H1 (cell line): ENCODE data around the gene MSI2. TPM values are rescaled to one million over a fixed set of nuclear protein-coding genes. Genes with fewer than 3 reads are reported as not detected.

Source experiments
- CTCF ChIA-PET: fragments of 300-600 bp; sonication (Branson Sonifier 250); formaldehyde crosslinking; loops from one replicate; lab custom pipeline; 2021; ENCODE audit not compliant: partially characterized antibody; lab: Charles Lee
- POLR2A ChIA-PET: fragments of 300-600 bp; sonication (Branson Sonifier 250); formaldehyde crosslinking; loops from one replicate; lab custom pipeline; 2021; ENCODE audit warnings: inconsistent platforms; ENCODE audit not compliant: partially characterized antibody; lab: Charles Lee
- DNase-seq, 2 experiments: peaks; one replicate each; pipeline versions ENCODE4 v3.0.0 to v3.0.0-alpha.2; 2010 to 2022; ENCODE audit warnings: low spot score in 2 of 2, low read depth in 1 of 2, mixed read lengths in 1 of 2
- FAIRE-seq: peaks from 2 replicates; lab custom pipeline; 2011; peaks lifted over from hg19 to GRCh38; lab: Jason Lieb, UNC
- H2AFZ ChIP-seq: 2 replicates; pipeline ENCODE4 v1.8.1; 2012; ENCODE audit warnings: low read length, inconsistent platforms
- H2AK5ac ChIP-seq: 2 replicates; pipeline ENCODE4 v1.6.1; 2013; ENCODE audit warnings: low read depth, low read length
- H2BK120ac ChIP-seq: replicated peaks from 2 replicates; pipeline ENCODE3; 2013; ENCODE audit warnings: low read depth, low read length, inconsistent platforms
- H2BK12ac ChIP-seq: 2 replicates; pipeline ENCODE4 v1.6.1; 2013; ENCODE audit warnings: low read depth, low read length
- H2BK15ac ChIP-seq: 2 replicates; pipeline ENCODE4 v1.6.1; 2013; ENCODE audit warnings: low read length
- H2BK20ac ChIP-seq: 2 replicates; pipeline ENCODE4 v1.6.1; 2013; ENCODE audit warnings: low read length
- H2BK5ac ChIP-seq: 2 replicates; pipeline ENCODE4 v1.6.1; 2013; ENCODE audit warnings: low read depth, low read length
- H3K14ac ChIP-seq: 2 replicates; pipeline ENCODE4 v1.6.1; 2013; ENCODE audit warnings: inconsistent platforms; ENCODE audit not compliant: insufficient read length
- H3K18ac ChIP-seq: 2 replicates; pipeline ENCODE4 v1.6.1; 2013; ENCODE audit warnings: low read length; ENCODE audit errors: extremely low read depth
- H3K23ac ChIP-seq: 2 replicates; pipeline ENCODE4 v1.6.1; 2013; ENCODE audit warnings: inconsistent platforms; ENCODE audit not compliant: insufficient read length
- H3K23me2 ChIP-seq: 2 replicates; pipeline ENCODE4 v1.6.1; 2013; ENCODE audit warnings: low read depth, low read length
- H3K27ac ChIP-seq: 2 replicates; pipeline ENCODE4 v1.6.1; 2011; ENCODE audit warnings: low read depth, low read length, inconsistent platforms
- H3K27me3 ChIP-seq, 4 experiments: replicated peaks in 1 of 4; 1 replicate in 1 of 4; 2 replicates in 3 of 4; pipeline versions ENCODE4 v1.6.1 to v1.8.1; 2011 to 2013; ENCODE audit warnings: low read length in 3 of 4, mild to moderate bottlenecking in 3 of 4, inconsistent platforms in 2 of 4, mixed read lengths in 2 of 4, moderate library complexity in 1 of 4; ENCODE audit not compliant: control insufficient read depth in 3 of 4, insufficient read depth in 3 of 4; ENCODE audit errors: extremely low read depth in 1 of 4
- H3K36me3 ChIP-seq, 4 experiments: 2 replicates each; pipeline versions ENCODE4 v1.6.1 to v1.8.1; 2011 to 2013; ENCODE audit warnings: mild to moderate bottlenecking in 4 of 4, low read length in 3 of 4, moderate library complexity in 2 of 4, control low read depth in 1 of 4, inconsistent platforms in 1 of 4; ENCODE audit not compliant: insufficient read depth in 4 of 4, control insufficient read depth in 2 of 4
- H3K4ac ChIP-seq: replicated peaks from 2 replicates; pipeline ENCODE3; 2013; ENCODE audit warnings: low read length, low read depth, mixed read lengths, inconsistent platforms; ENCODE audit not compliant: insufficient read length
- H3K4me1 ChIP-seq, 4 experiments: replicated peaks in 1 of 4; 1 replicate in 1 of 4; 2 replicates in 3 of 4; pipeline versions ENCODE4 v1.6.1 to v1.8.1; 2011 to 2013; ENCODE audit warnings: low read length in 3 of 4, inconsistent platforms in 2 of 4, mixed read lengths in 1 of 4; ENCODE audit not compliant: insufficient read depth in 4 of 4, control insufficient read depth in 3 of 4
- H3K4me2 ChIP-seq, 2 experiments: 2 replicates each; pipeline versions ENCODE4 v1.6.1 to v1.8.1; 2011 to 2013; ENCODE audit warnings: low read depth in 2 of 2, low read length in 2 of 2, control low read depth in 1 of 2, inconsistent platforms in 1 of 2, mild to moderate bottlenecking in 1 of 2; ENCODE audit not compliant: insufficient read depth in 1 of 2
- H3K4me3 ChIP-seq, 4 experiments: fragments of 200-600, 300-600 bp in 1 of 4; sonication (generic), shearing (Covaris generic), sonication (Bioruptor Twin) in 1 of 4; 2 replicates each; pipeline versions ENCODE4 v1.5.1 to v1.8.1; 2011 to 2016; ENCODE audit warnings: low read length in 4 of 4, low read depth in 3 of 4, control low read depth in 2 of 4, inconsistent platforms in 2 of 4, mild to moderate bottlenecking in 2 of 4, mixed read lengths in 1 of 4, moderate library complexity in 1 of 4; ENCODE audit not compliant: insufficient read depth in 2 of 4; ENCODE audit errors: extremely low read depth in 1 of 4
- H3K56ac ChIP-seq: replicated peaks from 2 replicates; pipeline ENCODE3; 2013; ENCODE audit warnings: low read depth, mild to moderate bottlenecking, mixed read lengths, low read length, inconsistent platforms; ENCODE audit not compliant: insufficient read length
- H3K79me1 ChIP-seq: 2 replicates; pipeline ENCODE4 v1.6.1; 2013; ENCODE audit warnings: low read depth, low read length, control low read depth
- H3K79me2 ChIP-seq, 2 experiments: 2 replicates each; pipeline versions ENCODE4 v1.6.1 to v1.8.1; 2012 to 2013; ENCODE audit warnings: low read length in 2 of 2, mild to moderate bottlenecking in 2 of 2, inconsistent platforms in 1 of 2; ENCODE audit not compliant: insufficient read depth in 2 of 2, control insufficient read depth in 1 of 2
- H3K9ac ChIP-seq, 4 experiments: replicated peaks in 1 of 4; 1 replicate in 1 of 4; 2 replicates in 3 of 4; pipeline versions ENCODE4 v1.6.1 to v1.8.1; 2011 to 2013; ENCODE audit warnings: low read depth in 3 of 4, low read length in 3 of 4, control low read depth in 2 of 4, mild to moderate bottlenecking in 2 of 4, moderate library complexity in 2 of 4, inconsistent platforms in 1 of 4; ENCODE audit errors: extremely low read depth in 1 of 4
- H3K9me3 ChIP-seq, 2 experiments: 2 replicates each; pipeline versions ENCODE4 v1.6.1 to v1.8.1; 2012 to 2013; ENCODE audit warnings: mild to moderate bottlenecking in 2 of 2, moderate library complexity in 2 of 2, control low read depth in 1 of 2, inconsistent platforms in 1 of 2, low read depth in 1 of 2, low read length in 1 of 2, mixed read lengths in 1 of 2; ENCODE audit not compliant: insufficient read depth in 2 of 2
- H4K20me1 ChIP-seq, 2 experiments: replicated peaks in 1 of 2; 2 replicates each; pipeline versions ENCODE3 to v1.8.1; 2011 to 2013; ENCODE audit warnings: inconsistent platforms in 2 of 2, low read length in 2 of 2, mild to moderate bottlenecking in 1 of 2; ENCODE audit not compliant: insufficient read depth in 2 of 2, control insufficient read depth in 1 of 2
- H4K5ac ChIP-seq: 2 replicates; pipeline ENCODE4 v1.6.1; 2013; ENCODE audit warnings: low read length, low read depth, mixed read lengths, inconsistent platforms; ENCODE audit not compliant: insufficient read length
- H4K8ac ChIP-seq: 2 replicates; pipeline ENCODE4 v1.8.0; 2013; ENCODE audit warnings: mild to moderate bottlenecking, moderate library complexity, low read length, inconsistent platforms; ENCODE audit not compliant: insufficient read depth; ENCODE audit errors: extremely low read depth
- H4K91ac ChIP-seq: replicated peaks from 2 replicates; pipeline ENCODE3; 2013; ENCODE audit warnings: low read length, mixed read lengths, inconsistent platforms; ENCODE audit not compliant: insufficient read length
- ASH2L ChIP-seq: fragments of 200-600, 300-600 bp; sonication (generic); IDR thresholded peaks from one replicate; pipeline ENCODE4 v1.7.1; 2017; ENCODE audit warnings: low read length
- BACH1 ChIP-seq: IDR thresholded peaks from 2 replicates; pipeline ENCODE4 v1.6.1; 2012; ENCODE audit warnings: low read length, improper control_type of control experiment
- CBX5 ChIP-seq: fragments of 300-800, 300-1000 bp; sonication (generic); IDR thresholded peaks from 2 replicates; pipeline ENCODE4 v1.7.1; 2016; ENCODE audit warnings: antibody characterized with exemption, low read length, low read depth
- CHD2 ChIP-seq: IDR thresholded peaks from 2 replicates; pipeline ENCODE4 v1.6.1; 2012; ENCODE audit warnings: low read length, improper control_type of control experiment
- JUN ChIP-seq: IDR thresholded peaks from 2 replicates; pipeline ENCODE4 v1.6.1; 2011; ENCODE audit warnings: low read depth, mild to moderate bottlenecking, improper control_type of control experiment, low read length
- MAFK ChIP-seq: IDR thresholded peaks from 2 replicates; pipeline ENCODE4 v1.6.1; 2012; ENCODE audit warnings: low read depth, mild to moderate bottlenecking, improper control_type of control experiment, low read length
- NANOG ChIP-seq: IDR thresholded peaks from 2 replicates; pipeline ENCODE4 v1.6.1; 2011; ENCODE audit warnings: low read length, low read depth, mild to moderate bottlenecking, inconsistent platforms; ENCODE audit not compliant: insufficient read depth, poor library complexity, severe bottlenecking
- PHF8 ChIP-seq: fragments of 200-600 bp; sonication (generic); conservative IDR thresholded peaks from 2 replicates; pipeline ENCODE4 v1.7.1; 2012; ENCODE audit warnings: low read depth, mild to moderate bottlenecking, inconsistent platforms, low read length, moderate library complexity
- RAD21 ChIP-seq, 2 experiments: IDR thresholded peaks in 1 of 2; conservative IDR thresholded peaks in 1 of 2; 2 replicates each; pipeline ENCODE4 v1.6.1; 2011; ENCODE audit warnings: low read depth in 2 of 2, low read length in 2 of 2, improper control_type of control experiment in 1 of 2, inconsistent platforms in 1 of 2, mild to moderate bottlenecking in 1 of 2, moderate library complexity in 1 of 2
- RFX5 ChIP-seq: IDR thresholded peaks from 2 replicates; pipeline ENCODE4 v1.6.1; 2011; ENCODE audit warnings: low read depth, low read length, improper control_type of control experiment, borderline replicate concordance
- RXRA ChIP-seq: IDR thresholded peaks from 2 replicates; pipeline ENCODE4 v1.6.1; 2011; ENCODE audit warnings: low read depth, mild to moderate bottlenecking, low read length, moderate library complexity; ENCODE audit not compliant: insufficient read depth
- SP2 ChIP-seq: IDR thresholded peaks from 2 replicates; pipeline ENCODE4 v1.6.1; 2012; ENCODE audit warnings: mild to moderate bottlenecking, low read length, inconsistent platforms
- SP4 ChIP-seq: IDR thresholded peaks from 2 replicates; pipeline ENCODE4 v1.6.1; 2012; ENCODE audit warnings: low read length, inconsistent platforms
- TEAD4 ChIP-seq: IDR thresholded peaks from 2 replicates; pipeline ENCODE4 v1.6.1; 2012; ENCODE audit warnings: low read depth, low read length, inconsistent platforms, mixed read lengths
- WGBS, 2 experiments: shearing (Covaris generic) in 1 of 2; methylation state at CpG; one replicate each; pipeline versions ENCODE4 v1.1.6 to v1.1.7; 2013 to 2015; ENCODE audit warnings: low lambda C conversion rate in 2 of 2, mixed read lengths in 2 of 2, inconsistent platforms in 1 of 2, low coverage in 1 of 2, missing lambda C conversion rate in 1 of 2; ENCODE audit not compliant: insufficient replicate concordance in 2 of 2, insufficient coverage in 1 of 2, insufficient read length in 1 of 2; ENCODE audit errors: extremely low coverage in 1 of 2, missing lambda C conversion rate in 1 of 2; 5-methylcytosine and 5-hydroxymethylcytosine counted together
- polyA plus RNA-seq, 7 experiments: library from polyadenylated mRNA; depleted of rRNA in 3 of 7; stranded (reverse) in 5 of 7; unstranded in 2 of 7; fragments of >200 nt in 5 of 7; fragments of 200-250 nt in 2 of 7; gene quantifications; 1 replicate in 5 of 7; 2 replicates in 1 of 7; 4 replicates in 1 of 7; pipeline versions ENCODE4 v1.2.1 to v1.2.3, GENCODE V29; 2011 to 2013; ENCODE audit warnings: missing spikeins in 2 of 7, mixed read lengths in 2 of 7
- total RNA-seq: library from RNA; stranded (reverse); fragmentation: NEBNext Ultra II Directional; extraction: Animal tissue kit (Norgen Biotek cat#: 25700); gene quantifications from 2 replicates; pipeline ENCODE4 v1.2.1, GENCODE V29; 2021
- TF ChIP-seq, protein P1 (sequence below): IDR thresholded peaks from 2 replicates; pipeline ENCODE4 v1.6.1; 2012; ENCODE audit warnings: inconsistent platforms

The MSI2 gene
- total and polyA plus RNA-seq, 2 of the 8 experiments (the other 6 are each of a cell fraction or from before 2014, with no cell fraction given), result 36.7 to 80.6 TPM

DNA sequence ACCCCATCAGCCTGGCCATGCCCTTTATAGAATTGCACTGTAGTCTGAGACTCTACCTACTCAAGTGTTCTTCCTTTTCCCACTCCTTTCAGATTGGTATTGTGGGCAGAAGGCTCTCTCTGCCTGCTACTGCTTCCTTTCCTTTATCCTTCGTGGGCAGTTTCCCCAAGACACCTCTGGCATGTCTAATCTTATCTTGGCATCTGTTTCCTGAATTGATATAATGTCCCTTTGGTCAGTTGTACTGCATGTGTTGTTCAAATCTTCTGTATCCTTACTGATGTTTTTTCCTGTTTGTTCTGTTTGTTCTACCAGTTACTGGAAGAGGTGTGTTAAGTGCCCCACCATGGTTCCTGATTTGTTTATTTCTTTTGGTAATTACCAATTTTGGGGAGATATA, 29.5 kb upstream of the MSI2 start:
- no peak for DNase-seq
- Histone ChIP-seq H4K20me1 (no peaks in the 10 kb centered on the region), H2BK12ac (no peak overlapping the region), H3K79me1 (no peaks in the 10 kb centered on the region), H3K4ac (no peak overlapping the region), H4K91ac (no peak overlapping the region), H3K36me3 (no peaks in the 10 kb centered on the region), H2AFZ (0 out of 2 replicates have a peak overlapping the region, but pooled peaks have one; percentile 9), H2BK5ac (no peak overlapping the region), H4K5ac (no peak overlapping the region), H3K9ac (no peak overlapping the region), H3K14ac (no peak overlapping the region), H3K4me3 (no peak overlapping the region), H2BK120ac (no peak overlapping the region), H3K18ac (no peak overlapping the region), H3K9me3 (peaks cover 0 to 5% of the 10 kb centered on the region in 2 experiments; a peak in 1 of 4 replicates), H2BK20ac (no peak overlapping the region), H3K4me1 (no peaks in the 10 kb centered on the region), H3K4me2 (no peak overlapping the region), H4K8ac (no peak overlapping the region), H3K56ac (no peak overlapping the region), H3K27me3 (no peaks in the 10 kb centered on the region), H3K79me2 (no peaks in the 10 kb centered on the region), H2AK5ac (no peak overlapping the region), H3K23me2 (no peaks in the 10 kb centered on the region), H3K27ac (no peak overlapping the region), H2BK15ac (no peak overlapping the region), H3K23ac (no peak overlapping the region)
- WGBS, 2 experiments, result 90% methylated on average over 1 of the region's 1 CpG; no CpG with 5 or more reads in 1 of the 2 experiments
- CTCF ChIA-PET, result interaction anchor here (1.0 to 3.0 kb wide), 2 partner anchors 16 to 525 kb away, joined by 3 to 18 read pairs; no protein-coding TSS in a partner anchor
- no peak for FAIRE-seq
- POLR2A ChIA-PET, result no interaction called here
- TF ChIP-seq MAFK, result no peak
- no peak for TF ChIP-seq ASH2L
- TF ChIP-seq SP2, result no peak
- no peak for TF ChIP-seq RXRA
- TF ChIP-seq RFX5, result no peak
- TF ChIP-seq, protein P1, sequence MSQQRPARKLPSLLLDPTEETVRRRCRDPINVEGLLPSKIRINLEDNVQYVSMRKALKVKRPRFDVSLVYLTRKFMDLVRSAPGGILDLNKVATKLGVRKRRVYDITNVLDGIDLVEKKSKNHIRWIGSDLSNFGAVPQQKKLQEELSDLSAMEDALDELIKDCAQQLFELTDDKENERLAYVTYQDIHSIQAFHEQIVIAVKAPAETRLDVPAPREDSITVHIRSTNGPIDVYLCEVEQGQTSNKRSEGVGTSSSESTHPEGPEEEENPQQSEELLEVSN, result no peak
- TF ChIP-seq RAD21 (IDR thresholded peaks at IDR 0.05 in 1 of 2, conservative IDR thresholded peaks at IDR 0.05 in 1 of 2; ENCODE audit: low read depth in 2 of 2, low read length in 2 of 2), result no peak
- no peak for TF ChIP-seq SP4
- no peak for TF ChIP-seq BACH1
- no peak for TF ChIP-seq PHF8
- no peak for TF ChIP-seq CHD2
- no peak for TF ChIP-seq JUN
- no peak for TF ChIP-seq TEAD4
- no peak for TF ChIP-seq CBX5
- TF ChIP-seq NANOG, result no peak
